GM23338 (cell line): Measurements from ENCODE around the gene USP15. TPM values are rescaled to one million over a fixed set of nuclear protein-coding genes. Genes with fewer than 3 reads are reported as not detected.

Experiments
- ATAC-seq: fragments of 200-7000 bp; cut with Tn5 transposase; 3 replicates; pipeline ENCODE4 v1.9.1; 2020
- DNase-seq: peaks from one replicate; pipeline ENCODE4 v3.0.0-alpha.2; 2015; ENCODE audit warnings: low spot score
- H2AFZ ChIP-seq: fragments of 200-600 bp; sonication (generic); 2 replicates; pipeline ENCODE4 v1.8.0; 2016; ENCODE audit warnings: antibody characterized with exemption, mild to moderate bottlenecking, moderate library complexity
- H3F3A ChIP-seq: fragments of 200-600 bp; sonication (generic); replicated peaks from 2 replicates; pipeline ENCODE4 v1.8.0; 2017; ENCODE audit warnings: antibody characterized with exemption, mixed run types, low read depth
- H3K27ac ChIP-seq: fragments of 200-600 bp; sonication (generic); 2 replicates; pipeline ENCODE4 v1.6.1; 2016; ENCODE audit warnings: low read depth
- H3K27me3 ChIP-seq: fragments of 200-600 bp; sonication (generic); 2 replicates; pipeline ENCODE4 v1.8.0; 2016; ENCODE audit warnings: mild to moderate bottlenecking, mixed run types, moderate library complexity; ENCODE audit not compliant: insufficient read depth
- H3K36me3 ChIP-seq: fragments of 200-600 bp; sonication (generic); 2 replicates; pipeline ENCODE4 v1.8.0; 2016; ENCODE audit warnings: mild to moderate bottlenecking; ENCODE audit not compliant: insufficient read depth
- H3K4me1 ChIP-seq: fragments of 200-600 bp; sonication (generic); 2 replicates; pipeline ENCODE4 v1.8.0; 2016; ENCODE audit warnings: mild to moderate bottlenecking, moderate library complexity; ENCODE audit not compliant: insufficient read depth
- H3K4me2 ChIP-seq: fragments of 200-600 bp; sonication (generic); 2 replicates; pipeline ENCODE4 v1.7.1; 2017; ENCODE audit warnings: mixed run types
- H3K4me3 ChIP-seq: fragments of 200-600 bp; sonication (generic); 2 replicates; pipeline ENCODE4 v1.6.1; 2016; ENCODE audit warnings: mixed run types
- H3K79me2 ChIP-seq: fragments of 200-600 bp; sonication (generic); replicated peaks from 2 replicates; pipeline ENCODE4 v1.8.0; 2017; ENCODE audit warnings: mild to moderate bottlenecking; ENCODE audit not compliant: insufficient read depth
- H3K9me2 ChIP-seq: fragments of 200-600 bp; sonication (generic); 2 replicates; pipeline ENCODE4 v1.8.0; 2017; ENCODE audit not compliant: insufficient read depth
- H4K20me1 ChIP-seq: fragments of 200-600 bp; sonication (generic); replicated peaks from 2 replicates; pipeline ENCODE4 v1.8.0; 2017; ENCODE audit warnings: mild to moderate bottlenecking; ENCODE audit not compliant: insufficient read depth
- H3K27ac Mint-ChIP-seq: 2 replicates; pipeline ENCODE4 v1.8.0; 2020; ENCODE audit warnings: inconsistent platforms, mild to moderate bottlenecking, moderate library complexity, mixed read lengths
- H3K27me3 Mint-ChIP-seq: 3 replicates; pipeline ENCODE4 v1.8.0; 2022; ENCODE audit warnings: low read depth, mild to moderate bottlenecking, moderate library complexity, mixed read lengths, inconsistent platforms; ENCODE audit not compliant: insufficient read depth, poor library complexity
- H3K36me3 Mint-ChIP-seq: 3 replicates; pipeline ENCODE4 v1.8.0; 2021; ENCODE audit warnings: low read depth, mild to moderate bottlenecking, inconsistent platforms, moderate library complexity, mixed read lengths
- H3K4me1 Mint-ChIP-seq: 3 replicates; pipeline ENCODE4 v1.8.0; 2020; ENCODE audit warnings: mild to moderate bottlenecking, inconsistent platforms, mixed read lengths
- H3K4me3 Mint-ChIP-seq: 3 replicates; pipeline ENCODE4 v1.8.0; 2021; ENCODE audit warnings: moderate library complexity, mild to moderate bottlenecking, inconsistent platforms, mixed read lengths
- H3K9me3 Mint-ChIP-seq: 3 replicates; pipeline ENCODE4 v1.8.0; 2020; ENCODE audit warnings: moderate library complexity, mild to moderate bottlenecking, inconsistent platforms, mixed read lengths
- CREB1 ChIP-seq: fragments of 250-450 bp; sonication (Bioruptor Pico); IDR thresholded peaks from 2 replicates; pipeline ENCODE4 v1.5.0; 2020; ENCODE audit warnings: low read depth, mild to moderate bottlenecking, moderate library complexity
- CTCF ChIP-seq, 2 experiments: fragments of 200-600 bp in 1 of 2; sonication (generic) in 1 of 2; conservative IDR thresholded peaks; 2 replicates each; pipeline versions ENCODE4 v1.5.1 to v1.6.1; 2016 to 2017; ENCODE audit warnings: antibody characterized with exemption in 2 of 2, low read depth in 2 of 2, mild to moderate bottlenecking in 2 of 2, moderate library complexity in 1 of 2
- EZH2phosphoT487 ChIP-seq: fragments of 200-600 bp; sonication (generic); IDR thresholded peaks from one replicate; pipeline ENCODE4 v1.8.1; 2018; ENCODE audit warnings: antibody characterized with exemption; ENCODE audit not compliant: unreplicated experiment
- NANOG ChIP-seq: IDR thresholded peaks from 2 replicates; pipeline ENCODE4 v1.6.1; 2016; ENCODE audit warnings: antibody characterized with exemption, borderline replicate concordance
- STAT1 ChIP-seq: IDR thresholded peaks from one replicate; pipeline ENCODE4 v1.6.1; 2016; ENCODE audit warnings: antibody characterized with exemption; ENCODE audit not compliant: unreplicated experiment
- ZNF331 ChIP-seq: fragments of 250-450 bp; sonication (Bioruptor Pico); IDR thresholded peaks from 2 replicates; pipeline ENCODE4 v1.5.0; 2020; ENCODE audit warnings: low read depth, mild to moderate bottlenecking, moderate library complexity
- polyA plus RNA-seq: library from polyadenylated mRNA; unstranded; fragments of >200 nt; fragmentation: Nextera tagmentation; extraction: Ambion mirVana; gene quantifications from 2 replicates; pipeline ENCODE4 v1.2.1, GENCODE V29; 2016
- total RNA-seq: library from RNA; depleted of rRNA; stranded (reverse); fragments of >200 nt; shearing (Covaris generic); gene quantifications from 2 replicates; pipeline ENCODE4 v1.2.3, GENCODE V29; 2014
- TF ChIP-seq, protein P1 (sequence below): fragments of 250-450 bp; sonication (Bioruptor Pico); IDR thresholded peaks from 2 replicates; pipeline ENCODE4 v1.5.0; 2020; ENCODE audit warnings: mild to moderate bottlenecking, moderate library complexity
- TF ChIP-seq, protein P2 (sequence below): IDR thresholded peaks from 2 replicates; pipeline ENCODE4 v1.6.1; 2016; ENCODE audit warnings: antibody characterized with exemption

USP15 gene
- total and polyA plus RNA-seq, 2 experiments from 2014 or later, result 29.5 to 60.3 TPM

- TF ChIP-seq, protein P1, sequence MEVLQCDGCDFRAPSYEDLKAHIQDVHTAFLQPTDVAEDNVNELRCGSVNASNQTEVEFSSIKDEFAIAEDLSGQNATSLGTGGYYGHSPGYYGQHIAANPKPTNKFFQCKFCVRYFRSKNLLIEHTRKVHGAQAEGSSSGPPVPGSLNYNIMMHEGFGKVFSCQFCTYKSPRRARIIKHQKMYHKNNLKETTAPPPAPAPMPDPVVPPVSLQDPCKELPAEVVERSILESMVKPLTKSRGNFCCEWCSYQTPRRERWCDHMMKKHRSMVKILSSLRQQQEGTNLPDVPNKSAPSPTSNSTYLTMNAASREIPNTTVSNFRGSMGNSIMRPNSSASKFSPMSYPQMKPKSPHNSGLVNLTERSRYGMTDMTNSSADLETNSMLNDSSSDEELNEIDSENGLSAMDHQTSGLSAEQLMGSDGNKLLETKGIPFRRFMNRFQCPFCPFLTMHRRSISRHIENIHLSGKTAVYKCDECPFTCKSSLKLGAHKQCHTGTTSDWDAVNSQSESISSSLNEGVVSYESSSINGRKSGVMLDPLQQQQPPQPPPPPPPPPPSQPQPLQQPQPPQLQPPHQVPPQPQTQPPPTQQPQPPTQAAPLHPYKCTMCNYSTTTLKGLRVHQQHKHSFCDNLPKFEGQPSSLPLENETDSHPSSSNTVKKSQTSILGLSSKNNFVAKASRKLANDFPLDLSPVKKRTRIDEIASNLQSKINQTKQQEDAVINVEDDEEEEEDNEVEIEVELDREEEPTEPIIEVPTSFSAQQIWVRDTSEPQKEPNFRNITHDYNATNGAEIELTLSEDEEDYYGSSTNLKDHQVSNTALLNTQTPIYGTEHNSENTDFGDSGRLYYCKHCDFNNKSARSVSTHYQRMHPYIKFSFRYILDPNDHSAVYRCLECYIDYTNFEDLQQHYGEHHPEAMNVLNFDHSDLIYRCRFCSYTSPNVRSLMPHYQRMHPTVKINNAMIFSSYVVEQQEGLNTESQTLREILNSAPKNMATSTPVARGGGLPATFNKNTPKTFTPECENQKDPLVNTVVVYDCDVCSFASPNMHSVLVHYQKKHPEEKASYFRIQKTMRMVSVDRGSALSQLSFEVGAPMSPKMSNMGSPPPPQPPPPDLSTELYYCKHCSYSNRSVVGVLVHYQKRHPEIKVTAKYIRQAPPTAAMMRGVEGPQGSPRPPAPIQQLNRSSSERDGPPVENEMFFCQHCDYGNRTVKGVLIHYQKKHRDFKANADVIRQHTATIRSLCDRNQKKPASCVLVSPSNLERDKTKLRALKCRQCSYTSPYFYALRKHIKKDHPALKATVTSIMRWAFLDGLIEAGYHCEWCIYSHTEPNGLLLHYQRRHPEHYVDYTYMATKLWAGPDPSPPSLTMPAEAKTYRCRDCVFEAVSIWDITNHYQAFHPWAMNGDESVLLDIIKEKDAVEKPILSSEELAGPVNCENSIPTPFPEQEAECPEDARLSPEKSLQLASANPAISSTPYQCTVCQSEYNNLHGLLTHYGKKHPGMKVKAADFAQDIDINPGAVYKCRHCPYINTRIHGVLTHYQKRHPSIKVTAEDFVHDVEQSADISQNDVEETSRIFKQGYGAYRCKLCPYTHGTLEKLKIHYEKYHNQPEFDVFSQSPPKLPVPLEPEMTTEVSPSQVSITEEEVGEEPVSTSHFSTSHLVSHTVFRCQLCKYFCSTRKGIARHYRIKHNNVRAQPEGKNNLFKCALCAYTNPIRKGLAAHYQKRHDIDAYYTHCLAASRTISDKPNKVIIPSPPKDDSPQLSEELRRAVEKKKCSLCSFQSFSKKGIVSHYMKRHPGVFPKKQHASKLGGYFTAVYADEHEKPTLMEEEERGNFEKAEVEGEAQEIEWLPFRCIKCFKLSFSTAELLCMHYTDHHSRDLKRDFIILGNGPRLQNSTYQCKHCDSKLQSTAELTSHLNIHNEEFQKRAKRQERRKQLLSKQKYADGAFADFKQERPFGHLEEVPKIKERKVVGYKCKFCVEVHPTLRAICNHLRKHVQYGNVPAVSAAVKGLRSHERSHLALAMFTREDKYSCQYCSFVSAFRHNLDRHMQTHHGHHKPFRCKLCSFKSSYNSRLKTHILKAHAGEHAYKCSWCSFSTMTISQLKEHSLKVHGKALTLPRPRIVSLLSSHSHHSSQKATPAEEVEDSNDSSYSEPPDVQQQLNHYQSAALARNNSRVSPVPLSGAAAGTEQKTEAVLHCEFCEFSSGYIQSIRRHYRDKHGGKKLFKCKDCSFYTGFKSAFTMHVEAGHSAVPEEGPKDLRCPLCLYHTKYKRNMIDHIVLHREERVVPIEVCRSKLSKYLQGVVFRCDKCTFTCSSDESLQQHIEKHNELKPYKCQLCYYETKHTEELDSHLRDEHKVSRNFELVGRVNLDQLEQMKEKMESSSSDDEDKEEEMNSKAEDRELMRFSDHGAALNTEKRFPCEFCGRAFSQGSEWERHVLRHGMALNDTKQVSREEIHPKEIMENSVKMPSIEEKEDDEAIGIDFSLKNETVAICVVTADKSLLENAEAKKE (CRISPR knock-in tag), result no peak
- no peak for TF ChIP-seq CREB1
- no peak for TF ChIP-seq ZNF331 (CRISPR knock-in tag)
- no peak for TF ChIP-seq EZH2phosphoT487
- TF ChIP-seq STAT1, result no peak
These were observed 10.8 kb upstream of the USP15 start (continued) for GRCh38 chr12:62249419-62249818.

- Histone ChIP-seq H3K4me1 (no peaks in the 10 kb centered on the region), H3K27me3 (no peaks in the 10 kb centered on the region), H4K20me1 (no peaks in the 10 kb centered on the region), H3K79me2 (no peaks in the 10 kb centered on the region), H3K4me3 (no peak overlapping the region), H3F3A (no peaks in the 10 kb centered on the region), H3K9me2 (peaks cover 8% of the 10 kb centered on the region), H2AFZ (no peak overlapping the region), H3K4me2 (no peak overlapping the region), H3K27ac (no peak overlapping the region), H3K36me3 (no peaks in the 10 kb centered on the region)
- no peak overlapping the region for H3K4me3 Mint-ChIP-seq
- H3K36me3 Mint-ChIP-seq, result no peaks in the 10 kb centered on the region
- peaks cover 6% of the 10 kb centered on the region for H3K4me1 Mint-ChIP-seq
- H3K27me3 Mint-ChIP-seq, result peaks cover 3% of the 10 kb centered on the region
- DNase-seq, result no peak
- no peaks in the 10 kb centered on the region for H3K9me3 Mint-ChIP-seq
- no peak overlapping the region; the same call in 1 of the 2 replicates for H3K27ac Mint-ChIP-seq
- no peak for ATAC-seq
- no peak for TF ChIP-seq CTCF (conservative IDR thresholded peaks at IDR 0.05; ENCODE audit: low read depth in 2 of 2)
- no peak for TF ChIP-seq ZNF331 (CRISPR knock-in tag)
- TF ChIP-seq EZH2phosphoT487, result no peak
- TF ChIP-seq CREB1, result no peak
- TF ChIP-seq NANOG, result no peak
- TF ChIP-seq, protein P2, sequence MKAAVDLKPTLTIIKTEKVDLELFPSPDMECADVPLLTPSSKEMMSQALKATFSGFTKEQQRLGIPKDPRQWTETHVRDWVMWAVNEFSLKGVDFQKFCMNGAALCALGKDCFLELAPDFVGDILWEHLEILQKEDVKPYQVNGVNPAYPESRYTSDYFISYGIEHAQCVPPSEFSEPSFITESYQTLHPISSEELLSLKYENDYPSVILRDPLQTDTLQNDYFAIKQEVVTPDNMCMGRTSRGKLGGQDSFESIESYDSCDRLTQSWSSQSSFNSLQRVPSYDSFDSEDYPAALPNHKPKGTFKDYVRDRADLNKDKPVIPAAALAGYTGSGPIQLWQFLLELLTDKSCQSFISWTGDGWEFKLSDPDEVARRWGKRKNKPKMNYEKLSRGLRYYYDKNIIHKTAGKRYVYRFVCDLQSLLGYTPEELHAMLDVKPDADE, result no peak
These were observed 9.3 kb upstream of the USP15 start for GRCh38 chr12:62250671-62251608.
